PFSK-1 (cell line): Measurements from ENCODE around the gene NCAM1.

ENCODE experiments used
- POLR2AphosphoS5 ChIP-seq: IDR thresholded peaks from 2 replicates; pipeline ENCODE4 v1.6.1; 2012; ENCODE audit warnings: low read depth, mild to moderate bottlenecking, control low read depth, low read length, moderate library complexity
- SIN3A ChIP-seq: IDR thresholded peaks from 2 replicates; pipeline ENCODE4 v1.6.1; 2012; ENCODE audit warnings: mild to moderate bottlenecking, low read length, moderate library complexity, borderline replicate concordance; ENCODE audit not compliant: insufficient read depth
- TAF1 ChIP-seq: IDR thresholded peaks from 2 replicates; pipeline ENCODE4 v1.6.1; 2012; ENCODE audit warnings: low read length, control low read depth, borderline replicate concordance; ENCODE audit not compliant: insufficient read depth

GRCh38 chr11:113249491-113249763, 288.2 kb downstream of the NCAM1 start:
- TF ChIP-seq SIN3A (no peak), POLR2AphosphoS5 (no peak), TAF1 (no peak)
